IPS-15b (cell line): ENCODE results near the gene CLCNKA.

Experiments
- H3K27me3 ChIP-seq: one replicate; pipeline ENCODE4 v1.6.1; 2013; ENCODE audit warnings: low read length; ENCODE audit not compliant: control insufficient read depth, insufficient read depth
- H3K36me3 ChIP-seq: one replicate; pipeline ENCODE4 v1.6.1; 2013; ENCODE audit warnings: low read length; ENCODE audit not compliant: control insufficient read depth, insufficient read depth
- H3K4me1 ChIP-seq: one replicate; pipeline ENCODE4 v1.6.1; 2013; ENCODE audit warnings: mild to moderate bottlenecking, low read length; ENCODE audit not compliant: control insufficient read depth, insufficient read depth
- H3K4me3 ChIP-seq: one replicate; pipeline ENCODE4 v1.5.1; 2013; ENCODE audit warnings: low read depth, low read length
- H3K9ac ChIP-seq: one replicate; pipeline ENCODE4 v1.6.1; 2013; ENCODE audit warnings: low read depth, mild to moderate bottlenecking, low read length
- H3K9me3 ChIP-seq: one replicate; pipeline ENCODE4 v1.6.1; 2013; ENCODE audit warnings: mild to moderate bottlenecking, low read length; ENCODE audit not compliant: control insufficient read depth, insufficient read depth

Gene CLCNKA

DNA sequence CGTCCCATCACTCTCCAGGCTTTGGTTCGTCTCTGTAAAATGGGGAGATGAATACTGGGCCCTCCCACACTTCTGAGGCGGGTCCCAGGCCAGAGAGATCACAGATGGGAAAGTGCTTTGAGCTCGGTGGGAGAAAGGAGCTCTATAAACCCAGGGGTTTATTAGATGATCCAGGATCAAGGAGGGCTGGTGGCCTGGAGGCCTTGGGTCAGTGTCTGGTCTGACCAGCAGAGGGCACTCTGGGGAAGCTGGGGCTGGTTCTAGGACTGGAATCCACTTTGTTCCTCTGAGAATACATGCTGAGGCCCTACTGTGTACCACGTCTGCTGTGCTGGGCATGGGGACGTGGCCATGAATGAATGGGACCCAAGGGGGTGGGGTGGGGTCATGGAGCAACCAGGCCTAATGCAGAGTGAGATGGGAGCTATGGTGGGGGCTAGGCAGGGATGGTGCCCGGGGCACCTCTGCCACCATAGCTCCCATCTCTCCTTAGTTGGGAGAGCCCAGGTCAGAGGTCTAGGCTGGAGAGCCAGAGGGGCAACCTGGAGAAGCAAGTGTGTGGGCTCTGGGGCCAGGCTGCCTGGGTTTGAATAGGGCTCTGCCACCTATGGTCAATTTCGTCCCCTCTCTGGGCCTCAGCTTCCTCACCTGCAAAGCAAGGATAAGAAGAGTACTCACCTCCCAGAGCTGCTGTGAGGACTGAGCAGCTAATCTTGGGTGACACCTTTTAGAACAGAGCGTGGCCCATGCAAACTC, 60.6 kb downstream of the CLCNKA start:
- Histone ChIP-seq H3K9ac (no peak overlapping the region), H3K27me3 (no peaks in the 10 kb centered on the region), H3K9me3 (no peaks in the 10 kb centered on the region), H3K36me3 (no peaks in the 10 kb centered on the region), H3K4me3 (no peak overlapping the region), H3K4me1 (peaks cover 7% of the 10 kb centered on the region)

DNA sequence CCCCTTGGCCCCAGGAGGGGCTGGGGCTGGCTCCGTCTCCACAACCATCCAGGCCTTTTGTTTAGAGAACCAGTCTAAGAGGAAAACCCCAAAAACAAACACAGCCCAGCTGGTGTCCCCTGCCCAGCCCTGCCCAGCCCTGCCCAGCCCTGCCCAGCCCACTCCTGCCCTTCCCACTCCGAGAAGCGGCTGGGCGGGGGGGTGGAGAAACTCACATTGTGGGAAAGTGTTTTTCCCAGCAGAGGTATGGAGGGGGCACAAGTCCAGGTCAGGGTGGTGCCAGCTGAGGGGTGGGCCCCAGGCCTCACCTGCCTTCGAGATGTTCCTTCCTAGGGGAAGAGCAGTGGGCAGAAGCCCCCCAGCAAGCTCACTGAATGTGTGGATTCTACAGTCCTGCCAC, 61.6 kb downstream of the CLCNKA start:
- H3K9ac ChIP-seq, result no peak overlapping the region
- H3K4me3 ChIP-seq, result no peak overlapping the region
- no peaks in the 10 kb centered on the region for H3K36me3 ChIP-seq
- H3K9me3 ChIP-seq, result no peaks in the 10 kb centered on the region
- peaks cover 7% of the 10 kb centered on the region for H3K4me1 ChIP-seq
- H3K27me3 ChIP-seq, result no peaks in the 10 kb centered on the region
